Measurements from ENCODE around the gene CAMTA1.

DNA sequence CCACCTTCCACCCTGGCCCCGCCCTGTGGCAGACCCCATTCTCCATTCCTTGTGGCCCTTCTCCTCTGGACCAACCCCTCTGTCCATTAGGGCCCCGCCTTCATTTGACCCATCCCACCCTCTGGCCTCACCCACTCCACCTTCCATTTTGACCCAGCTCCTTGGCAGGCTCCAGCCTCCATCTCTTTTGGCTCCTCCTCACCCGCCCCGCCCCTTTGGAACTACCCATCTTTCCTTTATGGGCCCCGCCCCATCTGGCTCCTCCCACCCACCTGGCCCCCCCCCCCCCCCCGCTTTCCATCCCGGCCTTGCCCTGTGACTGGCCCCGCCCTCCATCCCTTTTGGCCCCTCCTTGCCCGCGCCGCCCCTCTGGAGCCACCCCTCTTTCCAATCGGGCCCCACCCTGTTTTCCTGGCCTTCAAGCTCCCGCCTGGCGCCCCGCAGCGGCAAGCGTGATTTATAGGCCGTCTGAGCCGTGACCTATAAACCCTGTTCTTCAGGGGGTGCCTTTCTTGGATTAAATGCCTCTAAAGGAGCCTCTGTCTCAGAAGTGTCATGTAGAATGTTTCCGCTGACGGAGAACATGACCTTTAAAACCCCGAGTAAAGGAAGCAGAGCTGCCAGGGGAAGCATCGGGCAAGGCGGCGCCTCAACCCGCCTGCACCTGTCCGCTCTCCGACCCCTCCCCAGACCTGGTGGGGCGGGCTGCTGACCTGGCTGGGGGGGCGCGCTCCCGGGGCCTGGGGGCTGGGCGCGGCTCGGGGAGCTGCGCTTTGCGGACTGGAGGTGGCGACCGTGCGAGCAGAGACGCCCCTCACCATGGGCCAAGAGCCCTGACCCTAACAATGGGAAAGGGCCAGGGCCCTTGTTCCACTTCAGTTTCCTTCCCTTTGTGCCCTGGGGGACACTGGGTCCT is 178.0 kb downstream of the CAMTA1 start:
- TF ChIP-seq, protein P1, sequence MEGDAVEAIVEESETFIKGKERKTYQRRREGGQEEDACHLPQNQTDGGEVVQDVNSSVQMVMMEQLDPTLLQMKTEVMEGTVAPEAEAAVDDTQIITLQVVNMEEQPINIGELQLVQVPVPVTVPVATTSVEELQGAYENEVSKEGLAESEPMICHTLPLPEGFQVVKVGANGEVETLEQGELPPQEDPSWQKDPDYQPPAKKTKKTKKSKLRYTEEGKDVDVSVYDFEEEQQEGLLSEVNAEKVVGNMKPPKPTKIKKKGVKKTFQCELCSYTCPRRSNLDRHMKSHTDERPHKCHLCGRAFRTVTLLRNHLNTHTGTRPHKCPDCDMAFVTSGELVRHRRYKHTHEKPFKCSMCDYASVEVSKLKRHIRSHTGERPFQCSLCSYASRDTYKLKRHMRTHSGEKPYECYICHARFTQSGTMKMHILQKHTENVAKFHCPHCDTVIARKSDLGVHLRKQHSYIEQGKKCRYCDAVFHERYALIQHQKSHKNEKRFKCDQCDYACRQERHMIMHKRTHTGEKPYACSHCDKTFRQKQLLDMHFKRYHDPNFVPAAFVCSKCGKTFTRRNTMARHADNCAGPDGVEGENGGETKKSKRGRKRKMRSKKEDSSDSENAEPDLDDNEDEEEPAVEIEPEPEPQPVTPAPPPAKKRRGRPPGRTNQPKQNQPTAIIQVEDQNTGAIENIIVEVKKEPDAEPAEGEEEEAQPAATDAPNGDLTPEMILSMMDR (IDR thresholded peaks at IDR 0.05; ENCODE audit: borderline replicate concordance, extremely low read depth, low read length, poor library complexity, severe bottlenecking) = no peak
- TF ChIP-seq EZH2 (IDR thresholded peaks at IDR 0.05; ENCODE audit: borderline replicate concordance, low read depth, low read length, severe bottlenecking) = no peak

Data from DND-41 (cell line).